GM03348 (cell line): ENCODE measurements around the gene TNRC6A.
"Not testable (repeated sequence)": the region's sequence is repeated elsewhere in the genome, so short reads cannot be mapped to it uniquely, and the experiment has no call there.

Experiments
- DNase-seq: peaks from one replicate; pipeline ENCODE4 v3.0.0; 2012; ENCODE audit warnings: low spot score

TNRC6A gene

GRCh38 chr16:24729243-24729950, at the start of gene TNRC6A:
Gene TNRC6A (plus strand): TSS chr16:24729651. CDS start chr16:24729842, 191 bp downstream.
- peak; percentile 97 for DNase-seq

GRCh38 chr16:24681793-24682192, 47.7 kb upstream of the TNRC6A start:
- DNase-seq, result no peak

- no peak for DNase-seq
Observed at GRCh38 chr16:24683250-24683649, 46.2 kb upstream of the TNRC6A start.

- no peak for DNase-seq
Observed at GRCh38 chr16:24683847-24684493, 45.5 kb upstream of the TNRC6A start.

- peak; percentile 65 for DNase-seq
Observed at GRCh38 chr16:24685539-24686432, 43.7 kb upstream of the TNRC6A start.

GRCh38 chr16:24686678-24687077, 42.8 kb upstream of the TNRC6A start:
- DNase-seq, result no peak

- DNase-seq, result no peak
Observed at GRCh38 chr16:24688359-24688758, 41.1 kb upstream of the TNRC6A start.

GRCh38 chr16:24689128-24689527, 40.3 kb upstream of the TNRC6A start:
- DNase-seq, result peak; percentile 65

- no peak for DNase-seq
Observed at GRCh38 chr16:24692854-24693253, 36.6 kb upstream of the TNRC6A start.

GRCh38 chr16:24694931-24695330, 34.5 kb upstream of the TNRC6A start:
- no peak for DNase-seq

- no peak for DNase-seq
Observed at GRCh38 chr16:24696699-24697098, 32.8 kb upstream of the TNRC6A start.

- DNase-seq, result no peak
Observed at GRCh38 chr16:24698308-24698707, 31.1 kb upstream of the TNRC6A start.

GRCh38 chr16:24699151-24699723, 30.2 kb upstream of the TNRC6A start:
- DNase-seq, result no peak

GRCh38 chr16:24700549-24701392, 28.7 kb upstream of the TNRC6A start:
- peak; percentile 94 for DNase-seq

- DNase-seq, result no peak
Observed at GRCh38 chr16:24701521-24701951, 27.9 kb upstream of the TNRC6A start.

GRCh38 chr16:24707760-24708159, 21.7 kb upstream of the TNRC6A start:
- DNase-seq, result not testable (repeated sequence)

GRCh38 chr16:24713379-24713778, 16.1 kb upstream of the TNRC6A start:
- no peak for DNase-seq

GRCh38 chr16:24717411-24717810, 12.0 kb upstream of the TNRC6A start:
- no peak for DNase-seq

GRCh38 chr16:24718967-24719521, 10.4 kb upstream of the TNRC6A start:
- DNase-seq, result no peak

GRCh38 chr16:24721830-24722238, 7.6 kb upstream of the TNRC6A start:
- no peak for DNase-seq

GRCh38 chr16:24723663-24724062, 5.8 kb upstream of the TNRC6A start:
- DNase-seq, result peak; percentile 35
